Measurements from ENCODE around the gene NUDT9.
"Not testable (repeated sequence)": the region's sequence is repeated elsewhere in the genome, so short reads cannot be mapped to it uniquely, and the experiment has no call there.

DNA sequence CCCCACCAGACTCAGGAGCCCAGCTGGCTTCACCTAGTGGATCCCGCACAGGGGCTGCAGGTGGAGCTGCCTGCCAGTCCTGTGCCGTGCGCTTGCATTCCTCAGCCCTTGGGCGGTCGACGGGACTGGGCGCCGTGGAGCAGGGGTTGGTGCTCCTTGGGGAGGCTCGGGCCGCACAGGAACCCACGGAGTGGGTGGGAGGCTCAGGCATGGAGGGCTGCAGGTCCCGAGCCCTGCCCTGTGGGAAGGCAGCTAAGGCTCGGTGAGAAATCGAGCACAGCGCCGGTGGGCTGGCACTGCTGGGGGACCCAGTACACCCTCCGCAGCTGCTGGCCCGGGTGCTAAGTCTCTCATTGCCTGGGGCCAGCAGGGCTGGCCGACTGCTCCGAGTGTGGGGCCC, 26.5 kb upstream of the NUDT9 start:
- TF ChIP-seq, protein P1, sequence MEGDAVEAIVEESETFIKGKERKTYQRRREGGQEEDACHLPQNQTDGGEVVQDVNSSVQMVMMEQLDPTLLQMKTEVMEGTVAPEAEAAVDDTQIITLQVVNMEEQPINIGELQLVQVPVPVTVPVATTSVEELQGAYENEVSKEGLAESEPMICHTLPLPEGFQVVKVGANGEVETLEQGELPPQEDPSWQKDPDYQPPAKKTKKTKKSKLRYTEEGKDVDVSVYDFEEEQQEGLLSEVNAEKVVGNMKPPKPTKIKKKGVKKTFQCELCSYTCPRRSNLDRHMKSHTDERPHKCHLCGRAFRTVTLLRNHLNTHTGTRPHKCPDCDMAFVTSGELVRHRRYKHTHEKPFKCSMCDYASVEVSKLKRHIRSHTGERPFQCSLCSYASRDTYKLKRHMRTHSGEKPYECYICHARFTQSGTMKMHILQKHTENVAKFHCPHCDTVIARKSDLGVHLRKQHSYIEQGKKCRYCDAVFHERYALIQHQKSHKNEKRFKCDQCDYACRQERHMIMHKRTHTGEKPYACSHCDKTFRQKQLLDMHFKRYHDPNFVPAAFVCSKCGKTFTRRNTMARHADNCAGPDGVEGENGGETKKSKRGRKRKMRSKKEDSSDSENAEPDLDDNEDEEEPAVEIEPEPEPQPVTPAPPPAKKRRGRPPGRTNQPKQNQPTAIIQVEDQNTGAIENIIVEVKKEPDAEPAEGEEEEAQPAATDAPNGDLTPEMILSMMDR (IDR thresholded peaks at IDR 0.05), result not testable (repeated sequence)
- TF ChIP-seq POLR2A (IDR thresholded peaks at IDR 0.05), result not testable (repeated sequence)
